Liver (tissue), 9 donors: ENCODE results near the gene CFI. TPM values are rescaled to one million over a fixed set of nuclear protein-coding genes. Genes with fewer than 3 reads are reported as not detected.

Experiments
- DNase-seq: peaks from one replicate; pipeline ENCODE4 v3.0.0-alpha.2; 2017; ENCODE audit warnings: low spot score
- H3K27ac ChIP-seq, 2 donors: one replicate each; pipeline ENCODE4 v1.7.0; 2013; ENCODE audit warnings: inconsistent platforms in 2 of 2, low read length in 2 of 2, control low read depth in 1 of 2, low read depth in 1 of 2, mild to moderate bottlenecking in 1 of 2
- H3K27me3 ChIP-seq, 4 donors: one replicate each; pipeline versions ENCODE4 v1.6.1 to v1.7.0; 2013; ENCODE audit warnings: low read length in 3 of 4, inconsistent platforms in 1 of 4, mild to moderate bottlenecking in 1 of 4, moderate library complexity in 1 of 4; ENCODE audit not compliant: control insufficient read depth in 4 of 4, insufficient read depth in 4 of 4
- H3K36me3 ChIP-seq, 4 donors: one replicate each; pipeline versions ENCODE4 v1.6.1 to v1.7.0; 2013; ENCODE audit warnings: low read length in 3 of 4, mild to moderate bottlenecking in 3 of 4, low read depth in 1 of 4, moderate library complexity in 1 of 4; ENCODE audit not compliant: control insufficient read depth in 4 of 4, insufficient read depth in 3 of 4
- H3K4me1 ChIP-seq, 4 donors: one replicate each; pipeline versions ENCODE4 v1.6.1 to v1.7.0; 2013; ENCODE audit warnings: low read length in 3 of 4, mild to moderate bottlenecking in 3 of 4, moderate library complexity in 1 of 4; ENCODE audit not compliant: control insufficient read depth in 4 of 4, insufficient read depth in 4 of 4
- H3K4me3 ChIP-seq, 3 donors: one replicate each; pipeline versions ENCODE4 v1.6.1 to v1.7.0; 2013; ENCODE audit warnings: low read length in 3 of 3, control low read depth in 1 of 3, low read depth in 1 of 3, mild to moderate bottlenecking in 1 of 3
- H3K9ac ChIP-seq, 2 donors: one replicate each; pipeline ENCODE4 v1.7.0; 2013; ENCODE audit warnings: low read length in 2 of 2, mild to moderate bottlenecking in 2 of 2, moderate library complexity in 2 of 2, control low read depth in 1 of 2, low read depth in 1 of 2
- H3K9me3 ChIP-seq, 4 donors: one replicate each; pipeline versions ENCODE4 v1.6.1 to v1.7.0; 2013; ENCODE audit warnings: low read length in 3 of 4; ENCODE audit not compliant: control insufficient read depth in 4 of 4
- EGR1 ChIP-seq, 2 donors: IDR thresholded peaks; 2 replicates each; pipeline ENCODE4 v1.6.1; 2016 to 2018; ENCODE audit warnings: antibody characterized with exemption in 2 of 2, low read depth in 2 of 2
- FOXA1 ChIP-seq: IDR thresholded peaks from 2 replicates; pipeline ENCODE4 v1.6.1; 2016; ENCODE audit warnings: antibody characterized with exemption
- FOXA2 ChIP-seq: IDR thresholded peaks from 2 replicates; pipeline ENCODE4 v1.6.1; 2016; ENCODE audit warnings: antibody characterized with exemption
- GABPA ChIP-seq, 2 donors: IDR thresholded peaks in 1 of 2; conservative IDR thresholded peaks in 1 of 2; 2 replicates each; pipeline ENCODE4 v1.6.1; 2016; ENCODE audit warnings: antibody characterized with exemption in 2 of 2, mild to moderate bottlenecking in 1 of 2, moderate library complexity in 1 of 2
- HNF4A ChIP-seq, 2 donors: conservative IDR thresholded peaks; 2 replicates each; pipeline ENCODE4 v1.6.1; 2016; ENCODE audit warnings: antibody characterized with exemption in 2 of 2, mild to moderate bottlenecking in 2 of 2
- HNF4G ChIP-seq: IDR thresholded peaks from 2 replicates; pipeline ENCODE4 v1.6.1; 2016; ENCODE audit warnings: antibody characterized with exemption
- JUND ChIP-seq, 2 donors: IDR thresholded peaks; 2 replicates each; pipeline ENCODE4 v1.6.1; 2016; ENCODE audit warnings: antibody characterized with exemption in 2 of 2
- NR2F2 ChIP-seq: IDR thresholded peaks from 2 replicates; pipeline ENCODE4 v1.6.1; 2016; ENCODE audit warnings: antibody characterized with exemption
- RAD21 ChIP-seq, 2 donors: IDR thresholded peaks; 2 replicates each; pipeline ENCODE4 v1.6.1; 2016; ENCODE audit warnings: antibody characterized with exemption in 2 of 2, mild to moderate bottlenecking in 2 of 2
- RXRA ChIP-seq, 2 donors: IDR thresholded peaks; 2 replicates each; pipeline ENCODE4 v1.6.1; 2017 to 2018; ENCODE audit warnings: antibody characterized with exemption in 2 of 2, mild to moderate bottlenecking in 1 of 2
- SP1 ChIP-seq: IDR thresholded peaks from 2 replicates; pipeline ENCODE4 v1.6.1; 2018; ENCODE audit warnings: antibody characterized with exemption, mild to moderate bottlenecking
- TAF1 ChIP-seq: conservative IDR thresholded peaks from 2 replicates; pipeline ENCODE4 v1.6.1; 2016; ENCODE audit warnings: antibody characterized with exemption, mild to moderate bottlenecking
- YY1 ChIP-seq: IDR thresholded peaks from 2 replicates; pipeline ENCODE4 v1.6.1; 2016; ENCODE audit warnings: antibody characterized with exemption, mild to moderate bottlenecking
- WGBS: extraction: QIAGEN DNeasy Blood & Tissue Kit; methylation state at CpG from one replicate; pipeline ENCODE4 v1.1.7; 2013; 5-methylcytosine and 5-hydroxymethylcytosine counted together
- polyA plus RNA-seq, 2 donors: library from polyadenylated mRNA; stranded (reverse) in 1 of 2; unstranded in 1 of 2; fragments of 200-250 nt in 1 of 2; fragments of >200 nt in 1 of 2; fragmentation: Nextera tagmentation in 1 of 2; extraction: Ambion mirVana in 1 of 2; gene quantifications; one replicate each; pipeline versions ENCODE4 v1.2.1 to v1.2.3, GENCODE V29; 2013 to 2015
- total RNA-seq, 2 donors: library from RNA; depleted of rRNA; stranded (reverse); fragments of >200 nt; gene quantifications; one replicate each; pipeline ENCODE4 v1.2.3, GENCODE V29; 2014
- TF ChIP-seq, protein P1 (sequence below): IDR thresholded peaks from 2 replicates; pipeline ENCODE4 v1.6.1; 2016; ENCODE audit warnings: antibody characterized with exemption
- TF ChIP-seq, protein P2 (sequence below): fragments of 150-350 bp; IDR thresholded peaks from 2 replicates; pipeline ENCODE4 v1.5.1; 2017; ENCODE audit warnings: improper control_type of control experiment, low read depth, low read length; ENCODE audit not compliant: missing input control
- TF ChIP-seq, protein P3 (sequence below): IDR thresholded peaks from 2 replicates; pipeline ENCODE4 v1.6.1; 2016; ENCODE audit warnings: antibody characterized with exemption
- TF ChIP-seq, protein P4 (sequence below): IDR thresholded peaks from 2 replicates; pipeline ENCODE4 v1.6.1; 2016; ENCODE audit warnings: antibody characterized with exemption, mild to moderate bottlenecking
- TF ChIP-seq, protein P5 (sequence below): IDR thresholded peaks from 2 replicates; pipeline ENCODE4 v1.6.1; 2016; ENCODE audit warnings: antibody characterized with exemption
- donor health status: healthy.
- donor health status: healthy.
- donor health status: healthy.
- donor health status: healthy.
- donor health status: healthy.

The CFI gene
- total and polyA plus RNA-seq, 4 donors, result 232 to 598 (median 500) TPM

DNA sequence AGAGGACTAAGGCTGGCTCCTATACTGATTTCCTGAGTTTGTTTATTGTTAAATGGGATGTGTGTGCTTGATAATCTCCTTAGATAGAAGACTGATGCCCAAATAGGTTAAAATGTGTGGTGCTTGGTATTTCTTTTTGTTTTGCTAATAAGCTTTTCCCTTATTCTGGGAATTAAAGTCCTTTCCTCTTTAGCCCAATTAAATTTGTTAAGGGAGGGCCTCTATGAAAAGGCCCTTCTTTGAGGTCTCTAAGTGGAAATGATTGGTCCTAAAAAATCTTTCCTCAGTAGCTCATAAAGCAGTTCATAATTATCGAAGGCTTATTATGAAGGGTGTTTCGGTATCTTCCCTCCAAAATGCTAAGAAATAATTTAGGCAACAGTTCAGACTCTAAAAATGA lies 25.9 kb upstream of the CFI start, which contains the start of gene RRH:
RRH (plus strand) TSS at position 301 of the 400 bp plus-strand sequence; CDS start at position 357, 56 bp downstream.
- no peak within 1 kb of the TSS for H3K9ac ChIP-seq
- no peaks in the 10 kb centered on the region for H3K9me3 ChIP-seq
- no peaks in the 10 kb centered on the region for H3K27me3 ChIP-seq
- DNase-seq, result no peak
- no peak within 1 kb of the TSS for H3K27ac ChIP-seq
- no peak for TF ChIP-seq HNF4G
- TF ChIP-seq, protein P1, sequence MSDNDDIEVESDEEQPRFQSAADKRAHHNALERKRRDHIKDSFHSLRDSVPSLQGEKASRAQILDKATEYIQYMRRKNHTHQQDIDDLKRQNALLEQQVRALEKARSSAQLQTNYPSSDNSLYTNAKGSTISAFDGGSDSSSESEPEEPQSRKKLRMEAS, result no peak
- WGBS, result 99% methylated on average over 2 of the region's 2 CpGs
- peaks cover 0 to 4% (median 0%) of the 10 kb centered on the region in 4 donors for H3K4me1 ChIP-seq
- H3K4me3 ChIP-seq, result no peak within 1 kb of the TSS
- H3K36me3 ChIP-seq, result peaks cover 2 to 21% (median 8%) of the 10 kb centered on the region in 4 donors

DNA sequence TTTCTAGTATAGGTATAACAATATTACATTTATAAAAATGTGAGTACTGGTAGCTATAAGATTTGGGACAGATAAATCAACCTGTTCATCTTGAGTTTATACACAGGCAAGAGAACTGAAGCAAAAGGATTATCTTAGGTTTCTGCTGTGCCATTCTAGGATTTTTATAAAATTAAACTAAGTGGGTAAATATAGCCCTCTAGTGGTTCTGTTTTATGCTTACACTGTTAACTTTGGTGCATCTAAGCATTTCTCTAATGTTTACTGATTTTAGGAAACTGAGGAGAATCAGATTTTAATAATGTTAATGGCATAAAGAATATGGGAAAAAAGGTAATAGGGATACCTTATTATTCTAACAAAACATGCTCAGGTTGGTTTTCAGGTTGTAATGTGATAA lies 24.9 kb upstream of the CFI start:
- H3K36me3 ChIP-seq, result peaks cover 2 to 26% (median 9%) of the 10 kb centered on the region in 4 donors
- no peak for DNase-seq
- H3K9me3 ChIP-seq, result no peaks in the 10 kb centered on the region
- no peak overlapping the region for H3K9ac ChIP-seq
- peak; percentile 77 to 83 for TF ChIP-seq RAD21 (IDR thresholded peaks at IDR 0.05)
- TF ChIP-seq HNF4G, result no peak
- TF ChIP-seq, protein P2, sequence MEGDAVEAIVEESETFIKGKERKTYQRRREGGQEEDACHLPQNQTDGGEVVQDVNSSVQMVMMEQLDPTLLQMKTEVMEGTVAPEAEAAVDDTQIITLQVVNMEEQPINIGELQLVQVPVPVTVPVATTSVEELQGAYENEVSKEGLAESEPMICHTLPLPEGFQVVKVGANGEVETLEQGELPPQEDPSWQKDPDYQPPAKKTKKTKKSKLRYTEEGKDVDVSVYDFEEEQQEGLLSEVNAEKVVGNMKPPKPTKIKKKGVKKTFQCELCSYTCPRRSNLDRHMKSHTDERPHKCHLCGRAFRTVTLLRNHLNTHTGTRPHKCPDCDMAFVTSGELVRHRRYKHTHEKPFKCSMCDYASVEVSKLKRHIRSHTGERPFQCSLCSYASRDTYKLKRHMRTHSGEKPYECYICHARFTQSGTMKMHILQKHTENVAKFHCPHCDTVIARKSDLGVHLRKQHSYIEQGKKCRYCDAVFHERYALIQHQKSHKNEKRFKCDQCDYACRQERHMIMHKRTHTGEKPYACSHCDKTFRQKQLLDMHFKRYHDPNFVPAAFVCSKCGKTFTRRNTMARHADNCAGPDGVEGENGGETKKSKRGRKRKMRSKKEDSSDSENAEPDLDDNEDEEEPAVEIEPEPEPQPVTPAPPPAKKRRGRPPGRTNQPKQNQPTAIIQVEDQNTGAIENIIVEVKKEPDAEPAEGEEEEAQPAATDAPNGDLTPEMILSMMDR, result peak; percentile 50
- H3K4me3 ChIP-seq, result no peak overlapping the region
- no peak overlapping the region for H3K27ac ChIP-seq
- peaks cover 0 to 4% (median 0%) of the 10 kb centered on the region in 4 donors for H3K4me1 ChIP-seq
- no peaks in the 10 kb centered on the region for H3K27me3 ChIP-seq

DNA sequence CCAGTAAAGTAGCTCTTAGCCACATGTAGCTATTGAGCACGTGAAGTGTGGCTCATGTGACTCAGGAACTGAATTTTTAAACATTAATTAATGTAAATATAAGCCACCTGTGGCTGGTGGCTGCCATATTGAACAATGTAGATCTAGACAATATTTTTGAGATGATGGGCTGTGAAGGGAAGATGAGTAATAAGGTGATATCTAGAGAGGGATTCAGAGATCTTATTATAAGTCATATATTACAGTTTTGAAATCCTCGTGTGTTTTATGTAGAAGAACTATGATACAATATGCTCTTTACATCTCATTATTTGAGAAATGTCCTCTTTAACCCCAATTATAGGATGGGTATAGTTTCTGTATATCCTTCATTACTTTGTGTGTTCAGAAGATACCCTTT lies 19.4 kb upstream of the CFI start:
- no peak overlapping the region for H3K4me3 ChIP-seq
- 84% methylated on average over 2 of the region's 2 CpGs for WGBS
- peaks cover 2 to 10% (median 9%) of the 10 kb centered on the region in 4 donors for H3K4me1 ChIP-seq
- no peaks in the 10 kb centered on the region for H3K9me3 ChIP-seq
- no peaks in the 10 kb centered on the region for H3K27me3 ChIP-seq
- H3K9ac ChIP-seq, result no peak overlapping the region
- H3K36me3 ChIP-seq, result peaks cover 5 to 43% (median 20%) of the 10 kb centered on the region in 4 donors
- no peak for DNase-seq
- H3K27ac ChIP-seq, result no peak overlapping the region
- TF ChIP-seq NR2F2 (no peak), RXRA (IDR thresholded peaks at IDR 0.05) (no peak), RAD21 (IDR thresholded peaks at IDR 0.05) (no peak), HNF4G (no peak), EGR1 (IDR thresholded peaks at IDR 0.05; ENCODE audit: low read depth in 2 of 2) (no peak), YY1 (no peak), FOXA2 (no peak), HNF4A (conservative IDR thresholded peaks at IDR 0.05) (no peak), JUND (IDR thresholded peaks at IDR 0.05) (no peak), FOXA1 (no peak), GABPA (IDR thresholded peaks at IDR 0.05 in 1 of 2, conservative IDR thresholded peaks at IDR 0.05 in 1 of 2) (no peak), TAF1 (no peak), SP1 (no peak)
- TF ChIP-seq, protein P3, sequence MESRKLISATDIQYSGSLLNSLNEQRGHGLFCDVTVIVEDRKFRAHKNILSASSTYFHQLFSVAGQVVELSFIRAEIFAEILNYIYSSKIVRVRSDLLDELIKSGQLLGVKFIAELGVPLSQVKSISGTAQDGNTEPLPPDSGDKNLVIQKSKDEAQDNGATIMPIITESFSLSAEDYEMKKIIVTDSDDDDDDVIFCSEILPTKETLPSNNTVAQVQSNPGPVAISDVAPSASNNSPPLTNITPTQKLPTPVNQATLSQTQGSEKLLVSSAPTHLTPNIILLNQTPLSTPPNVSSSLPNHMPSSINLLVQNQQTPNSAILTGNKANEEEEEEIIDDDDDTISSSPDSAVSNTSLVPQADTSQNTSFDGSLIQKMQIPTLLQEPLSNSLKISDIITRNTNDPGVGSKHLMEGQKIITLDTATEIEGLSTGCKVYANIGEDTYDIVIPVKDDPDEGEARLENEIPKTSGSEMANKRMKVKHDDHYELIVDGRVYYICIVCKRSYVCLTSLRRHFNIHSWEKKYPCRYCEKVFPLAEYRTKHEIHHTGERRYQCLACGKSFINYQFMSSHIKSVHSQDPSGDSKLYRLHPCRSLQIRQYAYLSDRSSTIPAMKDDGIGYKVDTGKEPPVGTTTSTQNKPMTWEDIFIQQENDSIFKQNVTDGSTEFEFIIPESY, result no peak
- TF ChIP-seq, protein P4, sequence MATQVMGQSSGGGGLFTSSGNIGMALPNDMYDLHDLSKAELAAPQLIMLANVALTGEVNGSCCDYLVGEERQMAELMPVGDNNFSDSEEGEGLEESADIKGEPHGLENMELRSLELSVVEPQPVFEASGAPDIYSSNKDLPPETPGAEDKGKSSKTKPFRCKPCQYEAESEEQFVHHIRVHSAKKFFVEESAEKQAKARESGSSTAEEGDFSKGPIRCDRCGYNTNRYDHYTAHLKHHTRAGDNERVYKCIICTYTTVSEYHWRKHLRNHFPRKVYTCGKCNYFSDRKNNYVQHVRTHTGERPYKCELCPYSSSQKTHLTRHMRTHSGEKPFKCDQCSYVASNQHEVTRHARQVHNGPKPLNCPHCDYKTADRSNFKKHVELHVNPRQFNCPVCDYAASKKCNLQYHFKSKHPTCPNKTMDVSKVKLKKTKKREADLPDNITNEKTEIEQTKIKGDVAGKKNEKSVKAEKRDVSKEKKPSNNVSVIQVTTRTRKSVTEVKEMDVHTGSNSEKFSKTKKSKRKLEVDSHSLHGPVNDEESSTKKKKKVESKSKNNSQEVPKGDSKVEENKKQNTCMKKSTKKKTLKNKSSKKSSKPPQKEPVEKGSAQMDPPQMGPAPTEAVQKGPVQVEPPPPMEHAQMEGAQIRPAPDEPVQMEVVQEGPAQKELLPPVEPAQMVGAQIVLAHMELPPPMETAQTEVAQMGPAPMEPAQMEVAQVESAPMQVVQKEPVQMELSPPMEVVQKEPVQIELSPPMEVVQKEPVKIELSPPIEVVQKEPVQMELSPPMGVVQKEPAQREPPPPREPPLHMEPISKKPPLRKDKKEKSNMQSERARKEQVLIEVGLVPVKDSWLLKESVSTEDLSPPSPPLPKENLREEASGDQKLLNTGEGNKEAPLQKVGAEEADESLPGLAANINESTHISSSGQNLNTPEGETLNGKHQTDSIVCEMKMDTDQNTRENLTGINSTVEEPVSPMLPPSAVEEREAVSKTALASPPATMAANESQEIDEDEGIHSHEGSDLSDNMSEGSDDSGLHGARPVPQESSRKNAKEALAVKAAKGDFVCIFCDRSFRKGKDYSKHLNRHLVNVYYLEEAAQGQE, result no peak
- TF ChIP-seq, protein P5, sequence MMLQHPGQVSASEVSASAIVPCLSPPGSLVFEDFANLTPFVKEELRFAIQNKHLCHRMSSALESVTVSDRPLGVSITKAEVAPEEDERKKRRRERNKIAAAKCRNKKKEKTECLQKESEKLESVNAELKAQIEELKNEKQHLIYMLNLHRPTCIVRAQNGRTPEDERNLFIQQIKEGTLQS, result no peak
- TF ChIP-seq, protein P2, result no peak
- TF ChIP-seq, protein P1, result no peak
